Activated T-cell treated with anti-CD3 and anti-CD28 coated beads, Interleukin-2, amount 50 U/mL, for 24 hours (primary cell): ENCODE results near the gene RBM18.

Experiments
- DNase-seq: peaks from one replicate; pipeline ENCODE4 v3.0.0-alpha.2; 2020
- H3K27ac Mint-ChIP-seq: 2 replicates; pipeline ENCODE4 v1.8.0; 2020; ENCODE audit warnings: mild to moderate bottlenecking, mixed read lengths
- H3K27me3 Mint-ChIP-seq: 2 replicates; pipeline ENCODE4 v1.8.0; 2020; ENCODE audit warnings: mixed read lengths
- H3K36me3 Mint-ChIP-seq: 2 replicates; pipeline ENCODE4 v1.8.0; 2020; ENCODE audit warnings: low read depth, mixed read lengths
- H3K4me1 Mint-ChIP-seq: 2 replicates; pipeline ENCODE4 v1.8.0; 2020; ENCODE audit warnings: low read depth, mixed read lengths
- H3K4me3 Mint-ChIP-seq: 2 replicates; pipeline ENCODE4 v1.8.0; 2020; ENCODE audit warnings: mild to moderate bottlenecking, moderate library complexity, mixed read lengths
- H3K9me3 Mint-ChIP-seq: 2 replicates; pipeline ENCODE4 v1.8.0; 2020; ENCODE audit warnings: mixed read lengths

The RBM18 gene

GRCh38 chr9:122221183-122221811 lies 43.3 kb downstream of the RBM18 start:
- Mint-ChIP-seq H3K36me3 (no peaks in the 10 kb centered on the region), H3K4me3 (no peak overlapping the region), H3K27ac (no peak overlapping the region), H3K4me1 (peaks cover 33% of the 10 kb centered on the region), H3K9me3 (no peaks in the 10 kb centered on the region), H3K27me3 (peaks cover 92% of the 10 kb centered on the region)
- no peak for DNase-seq

- Mint-ChIP-seq H3K4me1 (peaks cover 33% of the 10 kb centered on the region), H3K36me3 (no peaks in the 10 kb centered on the region), H3K4me3 (no peak overlapping the region), H3K27ac (no peak overlapping the region), H3K9me3 (no peaks in the 10 kb centered on the region), H3K27me3 (peaks cover 94% of the 10 kb centered on the region)
- DNase-seq = no peak
Observed at GRCh38 chr9:122220673-122221182, 43.9 kb downstream of the RBM18 start.

- no peak for DNase-seq
- Mint-ChIP-seq H3K36me3 (no peaks in the 10 kb centered on the region), H3K4me3 (peak overlapping the region; percentile 62), H3K27me3 (peaks cover 94% of the 10 kb centered on the region), H3K27ac (no peak overlapping the region), H3K9me3 (no peaks in the 10 kb centered on the region), H3K4me1 (peaks cover 33% of the 10 kb centered on the region)
Observed at GRCh38 chr9:122219856-122220672, 44.6 kb downstream of the RBM18 start.

- Mint-ChIP-seq H3K4me3 (peak overlapping the region; percentile 62), H3K9me3 (no peaks in the 10 kb centered on the region), H3K4me1 (peaks cover 36% of the 10 kb centered on the region), H3K36me3 (no peaks in the 10 kb centered on the region), H3K27me3 (peaks cover 95% of the 10 kb centered on the region), H3K27ac (no peak overlapping the region)
- DNase-seq = no peak
Observed at GRCh38 chr9:122218935-122219855, 45.4 kb downstream of the RBM18 start.

- H3K27ac Mint-ChIP-seq = no peak overlapping the region
- no peaks in the 10 kb centered on the region for H3K36me3 Mint-ChIP-seq
- H3K27me3 Mint-ChIP-seq = peaks cover 94% of the 10 kb centered on the region
- DNase-seq = no peak
- peaks cover 39% of the 10 kb centered on the region for H3K4me1 Mint-ChIP-seq
- H3K9me3 Mint-ChIP-seq = no peaks in the 10 kb centered on the region
- H3K4me3 Mint-ChIP-seq = peak overlapping the region; percentile 62
Observed at GRCh38 chr9:122218071-122218934, 46.3 kb downstream of the RBM18 start.

- peaks cover 94% of the 10 kb centered on the region for H3K27me3 Mint-ChIP-seq
- no peak overlapping the region for H3K4me3 Mint-ChIP-seq
- H3K4me1 Mint-ChIP-seq = peaks cover 39% of the 10 kb centered on the region
- H3K9me3 Mint-ChIP-seq = no peaks in the 10 kb centered on the region
- no peak overlapping the region for H3K27ac Mint-ChIP-seq
- no peaks in the 10 kb centered on the region for H3K36me3 Mint-ChIP-seq
- DNase-seq = no peak
Observed at GRCh38 chr9:122217640-122218039, 47.0 kb downstream of the RBM18 start.

- DNase-seq = no peak
- H3K36me3 Mint-ChIP-seq = no peaks in the 10 kb centered on the region
- H3K27ac Mint-ChIP-seq = no peak overlapping the region
- H3K4me1 Mint-ChIP-seq = peaks cover 39% of the 10 kb centered on the region
- peaks cover 94% of the 10 kb centered on the region for H3K27me3 Mint-ChIP-seq
- H3K9me3 Mint-ChIP-seq = no peaks in the 10 kb centered on the region
- H3K4me3 Mint-ChIP-seq = no peak overlapping the region
Observed at GRCh38 chr9:122216798-122217418, 47.7 kb downstream of the RBM18 start.

GRCh38 chr9:122216138-122216797 lies 48.4 kb downstream of the RBM18 start:
- H3K9me3 Mint-ChIP-seq = no peaks in the 10 kb centered on the region
- no peak overlapping the region for H3K27ac Mint-ChIP-seq
- no peak for DNase-seq
- H3K4me1 Mint-ChIP-seq = peaks cover 39% of the 10 kb centered on the region
- H3K27me3 Mint-ChIP-seq = peaks cover 94% of the 10 kb centered on the region
- no peaks in the 10 kb centered on the region for H3K36me3 Mint-ChIP-seq
- H3K4me3 Mint-ChIP-seq = no peak overlapping the region

GRCh38 chr9:122215663-122216062 lies 49.0 kb downstream of the RBM18 start:
- no peak for DNase-seq
- Mint-ChIP-seq H3K4me3 (no peak overlapping the region), H3K9me3 (no peaks in the 10 kb centered on the region), H3K27me3 (peaks cover 95% of the 10 kb centered on the region), H3K27ac (no peak overlapping the region), H3K36me3 (no peaks in the 10 kb centered on the region), H3K4me1 (peaks cover 39% of the 10 kb centered on the region)

GRCh38 chr9:122214507-122214906 lies 50.1 kb downstream of the RBM18 start:
- peak overlapping the region; percentile 18 for H3K4me3 Mint-ChIP-seq
- H3K9me3 Mint-ChIP-seq = no peaks in the 10 kb centered on the region
- H3K27ac Mint-ChIP-seq = no peak overlapping the region
- H3K4me1 Mint-ChIP-seq = peaks cover 30% of the 10 kb centered on the region
- DNase-seq = no peak
- no peaks in the 10 kb centered on the region for H3K36me3 Mint-ChIP-seq
- peaks cover 91% of the 10 kb centered on the region for H3K27me3 Mint-ChIP-seq

GRCh38 chr9:122213589-122214413 lies 50.8 kb downstream of the RBM18 start:
- Mint-ChIP-seq H3K36me3 (no peaks in the 10 kb centered on the region), H3K27ac (no peak overlapping the region), H3K4me3 (peak overlapping the region; percentile 20), H3K9me3 (no peaks in the 10 kb centered on the region), H3K27me3 (peaks cover 89% of the 10 kb centered on the region), H3K4me1 (peaks cover 23% of the 10 kb centered on the region)
- DNase-seq = peak; percentile 70

- Mint-ChIP-seq H3K4me3 (peak overlapping the region; percentile 4), H3K36me3 (no peaks in the 10 kb centered on the region), H3K27ac (no peak overlapping the region), H3K27me3 (peaks cover 85% of the 10 kb centered on the region), H3K4me1 (peaks cover 17% of the 10 kb centered on the region), H3K9me3 (no peaks in the 10 kb centered on the region)
- DNase-seq = no peak
Observed at GRCh38 chr9:122213102-122213588, 51.5 kb downstream of the RBM18 start.
